OCI-LY1 (cell line): ENCODE results near the gene PRKG1.
"Not testable (repeated sequence)": the region's sequence is repeated elsewhere in the genome, so short reads cannot be mapped to it uniquely, and the experiment has no call there.

Source experiments
- H2AFZ ChIP-seq: fragments of 200-600 bp; sonication (generic), shearing (Covaris generic); 2 replicates; pipeline ENCODE4 v1.6.0; 2014; ENCODE audit warnings: antibody characterized with exemption, mild to moderate bottlenecking, low read length
- H3F3A ChIP-seq: fragments of 200-600 bp; sonication (generic), shearing (Covaris generic); 2 replicates; pipeline ENCODE4 v1.6.0; 2014; ENCODE audit warnings: mild to moderate bottlenecking, antibody characterized with exemption, low read length, moderate library complexity; ENCODE audit not compliant: insufficient read depth
- H3K27ac ChIP-seq: fragments of 200-600 bp; sonication (generic); 2 replicates; pipeline ENCODE4 v1.5.1; 2014; ENCODE audit warnings: low read length, mixed run types, mild to moderate bottlenecking, low read depth; ENCODE audit not compliant: poor library complexity, severe bottlenecking
- H3K27me3 ChIP-seq: fragments of 200-600 bp; sonication (generic); 2 replicates; pipeline ENCODE4 v1.6.0; 2014; ENCODE audit warnings: antibody characterized with exemption, mild to moderate bottlenecking, low read length, moderate library complexity; ENCODE audit not compliant: insufficient read depth
- H3K36me3 ChIP-seq: fragments of 200-600 bp; sonication (generic); 2 replicates; pipeline ENCODE4 v1.6.1; 2014; ENCODE audit warnings: mild to moderate bottlenecking, antibody characterized with exemption, low read length, moderate library complexity, mixed read lengths; ENCODE audit not compliant: insufficient read depth
- H3K4me1 ChIP-seq: fragments of 200-600 bp; sonication (generic); 2 replicates; pipeline ENCODE4 v1.5.1; 2014; ENCODE audit warnings: mild to moderate bottlenecking, low read length, moderate library complexity; ENCODE audit not compliant: insufficient read depth, severe bottlenecking
- H3K4me2 ChIP-seq: fragments of 200-600 bp; sonication (generic), shearing (Covaris generic); 2 replicates; pipeline ENCODE4 v1.6.1; 2014; ENCODE audit warnings: low read length
- H3K4me3 ChIP-seq: fragments of 200-600 bp; sonication (generic); 2 replicates; pipeline ENCODE4 v1.5.1; 2014; ENCODE audit warnings: low read length, low read depth, mild to moderate bottlenecking, mixed read lengths; ENCODE audit not compliant: poor library complexity, severe bottlenecking
- H3K79me2 ChIP-seq: fragments of 200-600 bp; shearing (Covaris generic); 2 replicates; pipeline ENCODE4 v1.6.1; 2016; ENCODE audit warnings: mixed run types, low read length, mixed read lengths; ENCODE audit not compliant: insufficient read depth
- H3K9ac ChIP-seq: fragments of 200-600 bp; sonication (generic), shearing (Covaris generic); 2 replicates; pipeline ENCODE4 v1.6.1; 2014; ENCODE audit warnings: mild to moderate bottlenecking, low read length, mixed read lengths
- H3K9me2 ChIP-seq: fragments of 200-600 bp; sonication (generic), shearing (Covaris generic); 2 replicates; pipeline ENCODE4 v1.6.1; 2014; ENCODE audit warnings: low read depth, mild to moderate bottlenecking, low read length, mixed read lengths
- H3K9me3 ChIP-seq: fragments of 200-600 bp; shearing (Covaris generic); 2 replicates; pipeline ENCODE4 v1.6.1; 2014; ENCODE audit warnings: low read length, mixed read lengths
- H4K20me1 ChIP-seq: fragments of 200-600 bp; sonication (generic), shearing (Covaris generic); 2 replicates; pipeline ENCODE4 v1.6.0; 2016; ENCODE audit warnings: mild to moderate bottlenecking, low read length; ENCODE audit not compliant: insufficient read depth
- CTCF ChIP-seq: fragments of 200-600 bp; sonication (generic), shearing (Covaris generic); IDR thresholded peaks from 2 replicates; pipeline ENCODE4 v1.5.1; 2017; ENCODE audit warnings: mild to moderate bottlenecking, antibody characterized with exemption, low read length, moderate library complexity, mixed read lengths
- EZH2 ChIP-seq: fragments of 200-600 bp; sonication (generic), shearing (Covaris generic); IDR thresholded peaks from 2 replicates; pipeline ENCODE4 v1.8.0; 2017; ENCODE audit warnings: borderline replicate concordance, mixed run types, mild to moderate bottlenecking, antibody characterized with exemption, low read length, moderate library complexity, mixed read lengths

PRKG1 gene

GRCh38 chr10:51389415-51390321 lies 315.4 kb downstream of the PRKG1 start:
- H3K79me2 ChIP-seq: no peaks in the 10 kb centered on the region
- H3K36me3 ChIP-seq: no peaks in the 10 kb centered on the region
- H2AFZ ChIP-seq: no peak overlapping the region
- H3F3A ChIP-seq: no peaks in the 10 kb centered on the region
- H3K9ac ChIP-seq: no peak overlapping the region
- H3K9me2 ChIP-seq: no peaks in the 10 kb centered on the region
- no peaks in the 10 kb centered on the region for H3K27me3 ChIP-seq
- H3K27ac ChIP-seq: no peak overlapping the region
- H4K20me1 ChIP-seq: no peaks in the 10 kb centered on the region
- no peak overlapping the region for H3K4me2 ChIP-seq
- H3K9me3 ChIP-seq: no peaks in the 10 kb centered on the region
- TF ChIP-seq EZH2: no peak
- TF ChIP-seq CTCF: peak; percentile 85
- H3K4me3 ChIP-seq: no peak overlapping the region
- no peaks in the 10 kb centered on the region for H3K4me1 ChIP-seq

GRCh38 chr10:51393006-51393405 lies 318.7 kb downstream of the PRKG1 start:
- H4K20me1 ChIP-seq, H3F3A ChIP-seq, H3K4me2 ChIP-seq, H3K79me2 ChIP-seq, H3K27me3 ChIP-seq, H3K27ac ChIP-seq, H3K36me3 ChIP-seq, H3K9me3 ChIP-seq, H3K9me2 ChIP-seq, H3K4me3 ChIP-seq, H2AFZ ChIP-seq, H3K9ac ChIP-seq, H3K4me1 ChIP-seq: not testable (repeated sequence)

- no peaks in the 10 kb centered on the region for H3K9me3 ChIP-seq
- H3K27me3 ChIP-seq: no peaks in the 10 kb centered on the region
- H3K4me2 ChIP-seq: no peak overlapping the region
- H3K36me3 ChIP-seq: no peaks in the 10 kb centered on the region
- no peaks in the 10 kb centered on the region for H3K4me1 ChIP-seq
- H3F3A ChIP-seq: no peaks in the 10 kb centered on the region
- H3K4me3 ChIP-seq: no peak overlapping the region
- no peak overlapping the region for H2AFZ ChIP-seq
- H3K9ac ChIP-seq: no peak overlapping the region
- no peak for TF ChIP-seq EZH2
- no peak for TF ChIP-seq CTCF
- no peak overlapping the region for H3K27ac ChIP-seq
- H3K79me2 ChIP-seq: no peaks in the 10 kb centered on the region
- no peaks in the 10 kb centered on the region for H4K20me1 ChIP-seq
- H3K9me2 ChIP-seq: no peaks in the 10 kb centered on the region
Measured at GRCh38 chr10:51394039-51394438, 319.8 kb downstream of the PRKG1 start.

- no peak overlapping the region for H3K9ac ChIP-seq
- no peaks in the 10 kb centered on the region for H3K9me3 ChIP-seq
- no peak for TF ChIP-seq CTCF
- no peak for TF ChIP-seq EZH2
- H3K4me1 ChIP-seq: no peaks in the 10 kb centered on the region
- no peaks in the 10 kb centered on the region for H3K27me3 ChIP-seq
- no peaks in the 10 kb centered on the region for H4K20me1 ChIP-seq
- no peaks in the 10 kb centered on the region for H3K79me2 ChIP-seq
- H3F3A ChIP-seq: no peaks in the 10 kb centered on the region
- no peak overlapping the region for H3K4me2 ChIP-seq
- no peak overlapping the region for H2AFZ ChIP-seq
- no peak overlapping the region for H3K4me3 ChIP-seq
- H3K36me3 ChIP-seq: no peaks in the 10 kb centered on the region
- no peaks in the 10 kb centered on the region for H3K9me2 ChIP-seq
- H3K27ac ChIP-seq: no peak overlapping the region
Measured at GRCh38 chr10:51397244-51397643, 323.0 kb downstream of the PRKG1 start.
